CD14-positive monocyte (primary cell): ENCODE results near the gene CACNA1G. TPM values are rescaled to one million over a fixed set of nuclear protein-coding genes. Genes with fewer than 3 reads are reported as not detected.

Experiments
- DNase-seq, 3 donors: peaks; one replicate each; pipeline ENCODE4 v3.0.0-alpha.2; 2011 to 2022
- H2AFZ ChIP-seq: 2 replicates; pipeline ENCODE4 v1.6.0; 2012; ENCODE audit warnings: mild to moderate bottlenecking, low read depth, low read length, inconsistent platforms; ENCODE audit not compliant: insufficient read depth, poor library complexity, severe bottlenecking
- H3K27ac ChIP-seq, 2 donors: 1 replicate in 1 of 2; 2 replicates in 1 of 2; pipeline ENCODE4 v1.5.1; 2012 to 2013; ENCODE audit warnings: low read length in 2 of 2, control low read depth in 1 of 2, inconsistent platforms in 1 of 2, low read depth in 1 of 2, mild to moderate bottlenecking in 1 of 2
- H3K27me3 ChIP-seq, 2 donors: one replicate each; pipeline versions ENCODE4 v1.6.0 to v1.6.1; 2011 to 2013; ENCODE audit warnings: low read length in 2 of 2; ENCODE audit not compliant: control insufficient read depth in 2 of 2, insufficient read depth in 2 of 2
- H3K36me3 ChIP-seq, 2 donors: replicated peaks in 1 of 2; 1 replicate in 1 of 2; 2 replicates in 1 of 2; pipeline versions ENCODE4 v1.5.1 to v1.6.1; 2012 to 2013; ENCODE audit warnings: low read length in 2 of 2, control low read depth in 1 of 2, inconsistent platforms in 1 of 2, mild to moderate bottlenecking in 1 of 2; ENCODE audit not compliant: insufficient read depth in 2 of 2, control insufficient read depth in 1 of 2
- H3K4me1 ChIP-seq, 2 donors: 1 replicate in 1 of 2; 2 replicates in 1 of 2; pipeline versions ENCODE4 v1.5.1 to v1.6.1; 2012 to 2013; ENCODE audit warnings: low read length in 2 of 2, control low read depth in 1 of 2, inconsistent platforms in 1 of 2, mild to moderate bottlenecking in 1 of 2, moderate library complexity in 1 of 2; ENCODE audit not compliant: insufficient read depth in 2 of 2, control insufficient read depth in 1 of 2
- H3K4me2 ChIP-seq: replicated peaks from 2 replicates; pipeline ENCODE3; 2012; ENCODE audit warnings: low read length, moderate library complexity, mild to moderate bottlenecking; ENCODE audit not compliant: poor library complexity, severe bottlenecking; ENCODE audit errors: extremely low read depth
- H3K4me3 ChIP-seq, 3 experiments: fragments of 200-600 bp in 1 of 3; sonication (generic) in 1 of 3; replicated peaks in 1 of 3; 1 replicate in 2 of 3; 2 replicates in 1 of 3; pipeline ENCODE4 v1.5.1; 2011 to 2013; ENCODE audit warnings: low read length in 3 of 3, mild to moderate bottlenecking in 3 of 3, control low read depth in 2 of 3, low read depth in 2 of 3, inconsistent platforms in 1 of 3, moderate library complexity in 1 of 3
- H3K79me2 ChIP-seq: 2 replicates; pipeline ENCODE4 v1.6.0; 2012; ENCODE audit warnings: mild to moderate bottlenecking, control low read depth, inconsistent platforms, low read length, moderate library complexity; ENCODE audit not compliant: insufficient read depth
- H3K9ac ChIP-seq: 2 replicates; pipeline ENCODE4 v1.6.0; 2017; ENCODE audit warnings: low read length, mild to moderate bottlenecking; ENCODE audit not compliant: insufficient read depth, poor library complexity, severe bottlenecking
- H3K9me3 ChIP-seq, 2 donors: replicated peaks in 1 of 2; 1 replicate in 1 of 2; 2 replicates in 1 of 2; pipeline versions ENCODE4 v1.5.1 to v1.6.1; 2012 to 2013; ENCODE audit warnings: low read length in 2 of 2, control low read depth in 1 of 2; ENCODE audit not compliant: control insufficient read depth in 1 of 2, insufficient read depth in 1 of 2
- H4K20me1 ChIP-seq: 2 replicates; pipeline ENCODE4 v1.6.0; 2012; ENCODE audit warnings: mild to moderate bottlenecking, low read length, control low read depth, moderate library complexity; ENCODE audit not compliant: insufficient read depth
- H3K27ac Mint-ChIP-seq, 7 donors: one replicate each; pipeline ENCODE4 v1.8.0; 2020; ENCODE audit warnings: mild to moderate bottlenecking in 7 of 7, mixed read lengths in 7 of 7, moderate library complexity in 6 of 7, inconsistent platforms in 2 of 7
- H3K27me3 Mint-ChIP-seq, 3 donors: one replicate each; pipeline ENCODE4 v1.8.0; 2021 to 2022; ENCODE audit warnings: low read depth in 3 of 3, mild to moderate bottlenecking in 3 of 3, mixed read lengths in 3 of 3, moderate library complexity in 3 of 3, inconsistent platforms in 1 of 3
- H3K36me3 Mint-ChIP-seq, 2 donors: one replicate each; pipeline ENCODE4 v1.8.0; 2020; ENCODE audit warnings: mixed read lengths in 2 of 2, inconsistent platforms in 1 of 2, mild to moderate bottlenecking in 1 of 2
- H3K4me1 Mint-ChIP-seq: one replicate; pipeline ENCODE4 v1.8.0; 2020; ENCODE audit warnings: mild to moderate bottlenecking, mixed read lengths
- H3K4me3 Mint-ChIP-seq, 2 donors: one replicate each; pipeline ENCODE4 v1.8.0; 2020; ENCODE audit warnings: mild to moderate bottlenecking in 2 of 2, mixed read lengths in 2 of 2, moderate library complexity in 1 of 2
- H3K9me3 Mint-ChIP-seq, 7 donors: one replicate each; pipeline ENCODE4 v1.8.0; 2020 to 2022; ENCODE audit warnings: mixed read lengths in 7 of 7, mild to moderate bottlenecking in 6 of 7, moderate library complexity in 6 of 7, inconsistent platforms in 2 of 7
- CTCF ChIP-seq: fragments of 200-600 bp; IDR thresholded peaks from one replicate; pipeline ENCODE4 v1.8.0; 2022; ENCODE audit warnings: antibody characterized with exemption, mild to moderate bottlenecking
- WGBS: methylation state at CpG from one replicate; pipeline ENCODE4 v1.1.5; 2013; ENCODE audit warnings: missing lambda C conversion rate; ENCODE audit not compliant: insufficient coverage; 5-methylcytosine and 5-hydroxymethylcytosine counted together
- intact Hi-C, 2 donors: fragments of 100-400 bp; cut with micrococcal nuclease; formaldehyde crosslinking; loops; one replicate each; pipeline versions ENCODE4 v1.15.0 to v1.15.1; 2023
- polyA plus RNA-seq, 3 donors: library from polyadenylated mRNA; depleted of rRNA in 1 of 3; unstranded in 2 of 3; stranded (reverse) in 1 of 3; fragments of 300-500 nt in 2 of 3; fragments of >200 nt in 1 of 3; fragmentation: Illumina TruSeq in 2 of 3; gene quantifications; 1 replicate in 2 of 3; 2 replicates in 1 of 3; pipeline ENCODE4 v1.2.3, GENCODE V29; 2012 to 2021

CACNA1G gene
- polyA plus RNA-seq, 3 donors, result 0.03 TPM; not detected in 2

- Histone ChIP-seq H3K79me2 (no peaks in the 10 kb centered on the region), H3K4me2 (no peak overlapping the region), H3K9ac (no peak overlapping the region), H3K9me3 (no peaks in the 10 kb centered on the region), H3K27ac (no peak overlapping the region), H3K4me1 (no peaks in the 10 kb centered on the region), H3K36me3 (no peaks in the 10 kb centered on the region), H2AFZ (no peak overlapping the region), H4K20me1 (no peaks in the 10 kb centered on the region), H3K27me3 (no peaks in the 10 kb centered on the region), H3K4me3 (no peak overlapping the region)
- intact Hi-C loops, result no loop called here
- peaks cover 9 to 21% (median 19%) of the 10 kb centered on the region in 3 donors for H3K27me3 Mint-ChIP-seq
- H3K36me3 Mint-ChIP-seq, result no peaks in the 10 kb centered on the region
- 91% methylated on average over 16 of the region's 16 CpGs for WGBS
- DNase-seq, result no peak
- H3K4me3 Mint-ChIP-seq, result no peak overlapping the region
- H3K4me1 Mint-ChIP-seq, result peaks cover 2% of the 10 kb centered on the region
- H3K9me3 Mint-ChIP-seq, result no peaks in the 10 kb centered on the region
- H3K27ac Mint-ChIP-seq, result no peak overlapping the region
- TF ChIP-seq CTCF, result no peak
These were observed 17.7 kb downstream of the CACNA1G start for GRCh38 chr17:50578173-50578572.

- H3K4me2 ChIP-seq, result no peak overlapping the region
- DNase-seq, result no peak
- no peaks in the 10 kb centered on the region for H3K36me3 ChIP-seq
- H4K20me1 ChIP-seq, result no peaks in the 10 kb centered on the region
- no peak overlapping the region for H3K27ac ChIP-seq
- Mint-ChIP-seq H3K4me1 (peaks cover 2% of the 10 kb centered on the region), H3K4me3 (no peak overlapping the region), H3K9me3 (no peaks in the 10 kb centered on the region), H3K36me3 (no peaks in the 10 kb centered on the region), H3K27ac (no peak overlapping the region), H3K27me3 (peaks cover 16 to 30% (median 22%) of the 10 kb centered on the region in 3 donors)
- H3K79me2 ChIP-seq, result no peaks in the 10 kb centered on the region
- WGBS, result 83% methylated on average over 1 of the region's 7 CpGs
- H3K9me3 ChIP-seq, result no peaks in the 10 kb centered on the region
- no peaks in the 10 kb centered on the region for H3K27me3 ChIP-seq
- H2AFZ ChIP-seq, result no peak overlapping the region
- no peak for TF ChIP-seq CTCF
- no peaks in the 10 kb centered on the region for H3K4me1 ChIP-seq
- H3K9ac ChIP-seq, result no peak overlapping the region
- intact Hi-C loops, result no loop called here
- H3K4me3 ChIP-seq, result no peak overlapping the region
These were observed 18.9 kb downstream of the CACNA1G start for GRCh38 chr17:50579399-50579798.
